HUDEP-2 (cell line): Measurements from ENCODE around the gene UBQLN1.
A peak's percentile ranks its signal among the peaks of the same experiment; 100 is the strongest.
"Not testable (repeated sequence)": the region's sequence is repeated elsewhere in the genome, so short reads cannot be mapped to it uniquely, and the experiment has no call there.

Source experiments
- DNase-seq, 76 experiments: peaks; one replicate each; lab custom pipeline; 2025; ENCODE audit not compliant: unreplicated experiment in 76 of 76; lab: John Stamatoyannopoulos, UW

The UBQLN1 gene

DNA sequence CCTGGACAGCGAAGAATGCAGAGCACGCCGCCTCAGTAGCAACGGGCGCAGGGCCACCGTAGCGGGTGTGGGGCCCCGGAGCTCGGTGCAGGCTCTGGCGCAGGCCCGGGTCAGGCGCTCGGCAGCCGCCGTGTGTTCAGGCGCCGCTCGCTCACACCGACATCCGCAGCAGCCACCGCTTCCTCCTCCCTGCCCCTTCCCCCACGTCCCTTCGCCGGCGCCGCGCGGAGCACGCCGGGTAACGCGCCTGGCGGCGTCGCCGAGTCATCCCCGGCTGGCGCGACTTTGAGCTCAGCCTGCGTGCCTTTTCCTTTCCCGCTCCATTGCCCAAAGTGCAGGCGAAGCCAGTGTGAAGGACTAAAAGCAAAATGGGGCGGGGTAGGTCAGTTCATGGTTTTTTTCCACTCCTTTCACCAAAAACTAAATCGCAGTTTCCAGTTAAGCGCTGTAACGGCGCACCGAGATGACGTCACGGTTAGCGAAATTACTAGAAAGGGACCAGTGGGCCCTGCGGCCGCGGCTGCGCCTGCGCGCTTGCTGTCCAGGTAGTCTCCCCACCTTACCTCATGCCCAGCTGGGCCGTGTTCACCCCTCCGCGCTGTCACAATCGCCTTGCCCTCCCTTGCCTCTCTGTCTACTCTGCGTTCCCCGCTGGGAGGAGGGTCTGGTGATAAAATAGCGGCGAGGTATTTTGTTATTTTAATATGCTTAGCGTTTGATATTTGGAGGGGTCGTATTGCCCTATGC is at the start of gene UBQLN1:
TSS of gene UBQLN1 (minus strand) at position 191 of the 747 bp plus-strand sequence. CDS start 279 bp downstream, outside the sequence.
- peak; percentile 7 to 89 (median 78) for DNase-seq

- no peak for DNase-seq
Measured at GRCh38 chr9:83754383-83754977, 46.7 kb upstream of the UBQLN1 start.

DNA sequence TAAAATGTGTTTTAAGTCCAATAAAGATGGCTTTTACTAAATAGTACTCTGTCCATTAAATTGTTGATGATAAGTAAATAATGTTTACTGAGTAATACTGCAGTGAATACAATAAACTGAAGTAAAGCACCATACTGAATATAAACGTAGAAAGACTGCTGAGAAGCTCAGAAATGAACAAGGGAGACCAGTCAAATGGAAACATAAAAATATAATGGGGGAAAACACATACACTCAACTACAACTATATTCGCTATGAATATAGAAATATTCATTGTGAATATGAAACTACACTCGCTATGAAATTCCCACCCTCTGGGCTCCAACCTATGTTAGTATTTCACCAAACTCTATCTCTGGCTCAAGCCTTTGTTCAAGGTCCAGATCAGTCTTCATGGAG is 41.9 kb upstream of the UBQLN1 start:
- DNase-seq, result no peak

DNA sequence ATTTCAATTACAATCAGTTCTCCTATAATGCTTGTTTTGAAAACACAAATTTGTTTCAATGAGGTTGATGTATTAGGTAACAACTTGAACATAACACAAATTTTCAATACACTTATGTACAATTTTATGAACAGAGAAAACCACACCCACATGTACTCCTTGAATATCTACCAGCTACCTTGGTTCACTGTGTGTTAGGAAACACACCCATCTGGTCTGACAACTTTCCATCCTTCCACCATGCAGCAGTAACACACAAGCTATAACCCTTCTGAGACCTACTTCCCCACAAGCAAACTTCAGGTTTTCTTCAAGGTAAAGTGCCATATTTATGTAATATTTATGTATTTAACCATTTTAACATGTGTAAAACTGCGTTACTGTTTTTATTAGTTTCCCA is 36.4 kb upstream of the UBQLN1 start:
- DNase-seq, result no peak

DNA sequence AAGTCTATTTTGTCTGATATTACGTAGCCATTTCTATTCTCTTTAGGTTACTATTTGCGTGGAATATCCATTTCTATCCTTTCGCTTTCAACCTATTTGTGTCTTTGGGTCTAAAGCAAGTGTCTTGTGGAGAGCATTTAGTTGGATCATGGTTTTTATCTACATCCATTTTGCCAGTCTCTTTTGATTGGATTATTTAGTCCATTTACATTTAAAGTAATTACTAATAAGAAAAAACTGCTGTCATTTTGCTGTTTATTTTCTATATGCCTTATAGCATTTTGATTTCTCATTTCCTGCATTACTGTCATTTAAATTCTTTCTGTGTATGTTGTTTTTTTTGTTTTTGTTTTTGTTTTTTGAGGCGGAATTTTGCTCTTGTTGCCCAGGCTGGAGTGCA is 26.0 kb upstream of the UBQLN1 start:
- no peak for DNase-seq

DNA sequence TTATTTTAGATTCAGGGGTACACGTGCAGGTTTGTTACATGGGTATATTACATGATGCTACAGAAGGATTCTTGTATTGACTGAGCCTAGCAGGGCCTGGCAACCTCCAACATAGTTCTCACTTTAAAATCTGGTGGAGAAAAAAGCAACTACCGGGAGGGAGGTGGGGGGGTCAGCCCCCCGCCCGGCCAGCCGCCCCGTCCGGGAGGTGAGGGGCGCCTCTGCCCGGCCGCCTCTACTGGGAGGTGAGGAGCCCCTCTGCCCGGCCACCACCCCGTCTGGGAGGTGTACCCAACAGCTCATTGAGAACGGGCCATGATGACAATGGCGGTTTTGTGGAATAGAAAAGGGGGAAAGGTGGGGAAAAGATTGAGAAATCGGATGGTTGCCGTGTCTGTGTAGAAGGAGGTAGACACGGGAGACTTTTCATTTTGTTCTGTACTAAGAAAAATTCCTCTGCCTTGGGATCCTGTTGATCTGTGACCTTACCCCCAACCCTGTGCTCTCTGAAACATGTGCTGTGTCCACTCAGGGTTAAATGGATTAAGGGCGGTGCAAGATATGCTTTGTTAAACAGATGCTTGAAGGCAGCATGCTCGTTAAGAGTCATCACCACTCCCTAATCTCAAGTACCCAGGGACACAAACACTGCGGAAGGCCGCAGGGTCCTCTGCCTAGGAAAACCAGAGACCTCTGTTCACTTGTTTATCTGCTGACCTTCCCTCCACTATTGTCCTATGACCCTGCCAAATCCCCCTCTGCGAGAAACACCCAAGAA is 21.0 kb upstream of the UBQLN1 start:
- DNase-seq, result not testable (repeated sequence)

DNA sequence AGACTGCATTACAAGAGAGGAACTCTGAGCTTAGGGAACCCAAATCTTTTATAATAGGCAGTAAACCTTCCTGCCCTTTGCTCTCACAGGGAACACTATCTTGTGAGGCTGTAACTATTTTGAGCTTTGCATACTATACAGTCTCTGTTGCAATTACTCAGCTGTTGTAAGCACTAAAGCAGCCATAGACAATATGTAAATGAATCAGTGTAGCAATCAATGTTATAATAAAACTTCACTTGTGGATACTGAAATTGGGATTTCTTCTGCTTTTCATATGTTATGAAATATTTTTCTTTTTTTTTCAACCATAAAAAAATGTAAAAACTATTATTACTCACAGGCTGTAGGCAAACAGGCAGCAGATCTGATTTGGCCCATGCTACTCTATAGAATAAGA is 16.7 kb upstream of the UBQLN1 start:
- DNase-seq, result no peak

DNA sequence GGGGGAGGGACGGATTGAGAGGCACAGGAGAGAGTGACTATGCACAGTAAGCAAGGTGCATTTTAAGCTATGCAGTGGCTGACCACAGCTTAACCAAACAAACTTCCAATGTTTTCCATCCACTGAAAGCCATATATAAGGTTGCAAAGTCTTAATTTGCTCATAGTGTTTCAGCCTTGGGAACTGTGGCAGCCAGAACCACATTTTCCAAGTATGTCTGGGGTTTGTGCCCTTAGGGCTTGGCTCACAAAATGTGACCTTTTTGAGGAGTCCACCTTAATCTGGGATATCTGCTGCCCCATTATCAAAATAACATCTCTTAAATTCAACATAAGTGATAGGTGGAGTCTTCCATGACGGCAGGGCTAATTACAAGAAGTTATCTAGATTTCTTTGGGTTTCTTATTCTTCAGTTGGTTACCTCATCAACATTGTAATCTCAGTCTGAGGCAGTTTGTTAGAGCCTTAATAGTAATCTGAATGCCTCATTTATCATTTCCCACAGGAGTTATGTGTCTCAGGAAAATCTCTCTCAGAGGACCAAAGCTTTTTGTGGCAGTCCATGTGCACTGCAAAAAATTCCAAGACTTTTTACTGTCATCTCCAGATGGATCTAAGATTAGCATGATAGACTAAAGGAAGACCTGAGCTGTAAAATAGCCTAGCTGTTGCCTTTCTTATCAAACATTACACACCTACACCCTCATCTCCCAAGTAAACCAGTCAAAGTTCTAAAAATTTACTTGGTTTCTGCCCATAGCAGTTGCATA is 15.2 kb upstream of the UBQLN1 start:
- DNase-seq, result no peak

DNA sequence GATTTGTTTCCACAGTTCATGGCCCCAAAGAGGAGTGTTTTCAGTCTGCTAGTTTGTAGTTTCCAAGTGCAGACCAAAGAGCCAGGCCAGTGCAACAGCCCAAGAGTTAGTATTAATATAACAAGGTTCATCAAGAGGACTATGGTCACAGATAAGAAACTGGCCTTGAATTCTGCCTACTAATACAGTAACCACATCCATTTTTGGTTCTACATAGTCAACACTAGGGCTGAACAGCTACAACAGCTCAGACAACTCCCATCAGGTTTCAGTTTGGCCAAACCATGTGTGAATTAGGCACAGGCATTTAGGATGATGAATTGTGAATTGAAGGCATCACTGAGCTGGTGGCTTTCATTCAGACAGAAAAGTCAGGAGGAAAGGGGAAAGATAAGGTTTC is 13.8 kb upstream of the UBQLN1 start:
- no peak for DNase-seq

- no peak for DNase-seq
Measured at GRCh38 chr9:83715794-83716193, 8.0 kb upstream of the UBQLN1 start.

DNA sequence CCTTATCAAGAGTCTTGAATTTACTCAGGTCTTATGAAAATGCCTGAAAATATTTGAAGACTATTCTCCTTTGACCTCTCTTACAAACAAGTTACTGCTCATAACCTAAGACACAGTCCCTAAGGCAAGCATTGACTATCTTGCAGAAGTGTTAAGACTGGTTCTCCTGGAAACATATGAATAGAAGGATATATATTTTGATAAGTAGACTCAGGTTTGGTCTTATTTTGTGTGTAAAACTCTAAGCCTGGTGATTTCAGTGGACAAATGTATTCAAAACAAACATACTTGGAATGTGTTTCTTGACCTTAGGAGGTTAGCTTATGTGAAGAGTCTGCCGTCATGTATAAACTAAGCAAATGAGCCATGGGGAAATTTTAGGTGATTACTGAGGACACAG is 7.5 kb upstream of the UBQLN1 start:
- DNase-seq, result no peak

DNA sequence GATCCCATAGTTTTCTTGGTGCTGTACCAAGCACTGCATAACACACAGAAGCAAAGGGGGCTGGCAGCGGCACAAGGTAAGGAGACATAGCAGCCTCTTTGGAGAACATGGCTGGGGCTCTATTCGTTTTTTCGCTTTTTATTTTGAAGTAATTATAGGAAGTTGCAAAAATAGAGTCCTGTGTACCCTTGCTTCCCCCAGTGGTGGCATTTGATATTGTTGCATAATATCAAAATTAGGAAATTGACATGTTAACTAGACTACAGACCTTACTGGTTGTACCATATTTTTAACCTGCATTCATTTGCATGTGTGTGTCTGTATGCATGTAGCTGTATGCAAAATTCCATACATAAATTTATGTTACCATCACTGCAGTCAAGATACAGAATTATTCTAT is 6.6 kb upstream of the UBQLN1 start:
- DNase-seq, result peak in 3 of 76 experiments; percentile 4 to 26 (median 8)

GRCh38 chr9:83708515-83709158 is 879 bp upstream of the UBQLN1 start:
- peak in 75 of 76 experiments; percentile 18 to 82 (median 64) for DNase-seq

DNA sequence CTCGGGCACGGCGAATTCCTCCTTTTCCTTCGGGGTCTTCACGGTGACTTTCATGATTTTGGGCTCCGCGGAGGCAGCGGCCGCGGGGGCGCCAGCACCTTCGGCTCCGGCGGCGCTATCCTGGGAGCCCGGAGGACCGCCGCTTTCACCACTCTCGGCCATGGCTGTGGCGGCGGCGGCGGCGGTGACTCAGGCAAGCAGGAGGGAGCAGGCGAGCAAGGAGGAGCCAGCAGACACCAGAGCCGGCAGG is 315 bp downstream of the UBQLN1 start:
- peak in 43 of 76 experiments; percentile 29 to 75 (median 64) for DNase-seq

DNA sequence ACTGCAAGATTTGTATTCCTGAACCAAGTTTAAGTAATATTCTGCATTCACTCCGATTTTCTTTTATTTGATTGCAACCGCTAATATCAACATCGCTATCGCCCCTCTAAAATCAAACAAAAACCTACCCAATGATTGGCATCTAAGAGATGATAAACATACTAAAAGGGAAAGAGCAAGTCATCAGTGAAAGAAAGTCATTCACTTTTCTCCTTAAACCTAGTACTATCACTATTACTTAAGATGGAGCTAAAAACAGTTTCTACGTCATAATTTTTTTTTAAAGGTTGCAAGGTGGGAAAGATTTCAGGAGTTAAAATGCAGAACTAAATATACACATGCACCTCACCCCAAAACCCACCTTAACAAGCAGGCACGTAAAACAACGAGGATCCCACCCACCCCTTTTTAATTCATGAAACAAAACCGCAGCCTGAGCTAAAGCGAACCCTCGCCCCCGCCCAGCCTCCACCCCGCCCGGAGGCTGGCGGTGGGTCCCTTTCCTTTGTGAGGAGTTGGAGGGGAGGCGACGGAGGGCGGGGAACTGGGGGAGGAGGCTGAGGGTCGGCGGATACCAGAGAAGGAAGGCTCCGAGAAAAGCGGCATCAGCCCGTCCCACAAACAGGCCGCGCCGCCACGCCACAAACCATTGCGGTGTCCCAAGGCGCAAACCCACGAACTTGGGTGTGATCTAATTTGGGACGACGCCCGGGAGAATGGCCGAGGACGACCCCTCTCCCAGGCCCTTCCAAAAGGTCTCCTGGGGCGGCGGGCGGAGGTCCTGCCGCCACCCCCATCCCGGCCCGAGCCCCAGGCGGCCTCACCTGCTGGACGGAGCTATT is 861 bp downstream of the UBQLN1 start:
- peak in 37 of 76 experiments; percentile 2 to 45 (median 19) for DNase-seq

GRCh38 chr9:83705219-83705651 is 2.5 kb downstream of the UBQLN1 start:
- not testable (repeated sequence) for DNase-seq

DNA sequence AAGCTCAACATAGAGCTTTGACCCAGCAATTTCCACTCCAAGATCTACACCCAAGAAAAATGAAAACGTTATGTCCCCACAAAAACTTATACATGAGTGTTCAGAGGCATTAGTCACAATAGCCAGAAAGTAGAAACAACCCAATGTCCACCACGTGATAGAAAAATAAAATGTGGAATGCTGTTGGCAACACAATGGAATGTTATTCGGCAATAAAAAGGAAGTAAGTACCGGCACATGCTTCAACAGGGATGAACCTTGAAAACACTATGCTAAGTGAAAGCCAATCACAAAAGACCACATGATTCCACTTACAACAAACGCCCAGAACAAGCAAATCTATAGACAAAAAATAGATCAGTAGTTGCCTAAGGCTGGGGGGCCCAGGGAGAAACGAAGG is 6.0 kb downstream of the UBQLN1 start:
- DNase-seq, result no peak

DNA sequence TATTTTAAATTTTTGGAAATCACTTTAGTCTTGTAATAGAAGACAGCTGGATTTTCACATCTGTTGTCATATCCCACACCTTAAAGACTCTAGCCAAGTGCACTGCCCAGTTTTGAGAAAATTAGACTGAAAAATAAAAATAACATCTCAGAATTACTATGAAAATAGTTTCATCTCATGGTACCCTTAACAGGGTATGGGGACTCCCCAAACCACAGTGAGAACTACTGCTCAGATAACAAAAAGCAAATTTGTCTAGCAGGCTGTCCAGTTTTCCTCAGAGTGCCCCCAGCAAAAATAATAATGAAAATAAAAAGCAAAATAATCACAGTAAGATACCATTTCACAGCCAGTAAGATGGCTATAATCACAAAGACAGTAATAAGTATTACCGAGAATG is 6.5 kb downstream of the UBQLN1 start:
- no peak for DNase-seq

DNA sequence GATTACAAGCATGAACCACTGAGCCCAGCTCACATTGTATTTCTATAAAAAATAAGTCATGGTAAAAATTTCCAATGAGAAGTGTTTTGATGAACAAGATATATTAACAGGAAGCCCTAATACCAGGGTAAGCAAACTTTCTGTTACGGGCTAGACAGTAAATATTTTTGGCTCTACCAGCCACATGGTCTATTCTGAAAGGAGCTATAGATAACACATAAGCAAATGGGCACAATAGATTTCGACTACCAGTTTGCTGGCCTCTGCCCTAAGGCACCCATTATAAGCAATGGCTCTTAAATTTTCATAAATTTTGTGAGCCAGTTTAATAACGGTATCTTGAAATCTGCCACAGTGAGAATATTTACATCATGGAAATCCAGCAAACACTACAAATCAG is 8.1 kb downstream of the UBQLN1 start:
- no peak for DNase-seq
